Stomach (tissue), 9 donors: ENCODE results near the gene EIF3K. TPM values are rescaled to one million over a fixed set of nuclear protein-coding genes. Genes with fewer than 3 reads are reported as not detected.

ENCODE experiments used
- DNase-seq, 2 donors: peaks; one replicate each; pipeline versions ENCODE4 v3.0.0 to v3.0.0-alpha.2; 2013 to 2019
- H3K27ac ChIP-seq, 5 donors: fragments of 200-600 bp in 4 of 5; sonication (generic) in 4 of 5; one replicate each; pipeline ENCODE4 v1.5.1; 2013 to 2019; ENCODE audit warnings: mild to moderate bottlenecking in 1 of 5, moderate library complexity in 1 of 5
- H3K27me3 ChIP-seq, 3 donors: fragments of 200-600 bp; sonication (generic); one replicate each; pipeline ENCODE4 v1.5.1; 2017 to 2019; ENCODE audit warnings: mixed run types in 1 of 3
- H3K36me3 ChIP-seq, 4 donors: fragments of 200-600 bp; sonication (generic); 1 replicate in 3 of 4; 2 replicates in 1 of 4; pipeline ENCODE4 v1.5.1; 2016 to 2019
- H3K4me1 ChIP-seq, 4 donors: fragments of 200-600 bp; sonication (generic); one replicate each; pipeline ENCODE4 v1.5.1; 2016 to 2019
- H3K4me3 ChIP-seq, 4 donors: fragments of 200-600 bp; sonication (generic) in 3 of 4; one replicate each; pipeline ENCODE4 v1.5.1; 2016 to 2019; ENCODE audit warnings: mild to moderate bottlenecking in 1 of 4
- H3K9me3 ChIP-seq, 4 donors: fragments of 200-600 bp; sonication (generic); one replicate each; pipeline ENCODE4 v1.5.1; 2016 to 2019
- EP300 ChIP-seq: sonication (generic); formaldehyde crosslinking; IDR thresholded peaks from one replicate; pipeline ENCODE4 v1.6.1; 2017; ENCODE audit warnings: antibody characterized with exemption
- POLR2A ChIP-seq, 4 donors: fragments of 450-650 bp; IDR thresholded peaks; one replicate each; pipeline ENCODE4 v1.6.1; 2016; ENCODE audit warnings: antibody characterized with exemption in 4 of 4, control low read depth in 2 of 4, mild to moderate bottlenecking in 1 of 4, moderate library complexity in 1 of 4
- POLR2AphosphoS5 ChIP-seq, 3 donors: sonication (generic); formaldehyde crosslinking; IDR thresholded peaks; one replicate each; pipeline ENCODE4 v1.6.1; 2016; ENCODE audit warnings: antibody characterized with exemption in 3 of 3
- WGBS, 5 donors: extraction: QIAGEN DNeasy Blood & Tissue Kit in 3 of 5; methylation state at CpG; one replicate each; pipeline versions ENCODE4 v1.1.5 to v1.1.7; 2013 to 2018; 5-methylcytosine and 5-hydroxymethylcytosine counted together
- intact Hi-C: fragments of 100-400 bp; cut with DNase I; formaldehyde crosslinking; loops from one replicate; pipeline ENCODE4 v1.15.1; 2023; ENCODE audit warnings: low total_unique reads
- polyA plus RNA-seq, 3 donors: library from polyadenylated mRNA; stranded (reverse); fragments of 200-250 nt; gene quantifications; one replicate each; pipeline ENCODE4 v1.2.3, GENCODE V29; 2013
- total RNA-seq, 5 donors: library from RNA; depleted of rRNA; stranded (reverse); fragments of >200 nt; gene quantifications; one replicate each; pipeline versions ENCODE4 v1.1.0 to v1.2.3, GENCODE V29; 2014 to 2016
- TF ChIP-seq, protein P1 (sequence below), 7 experiments: fragments of 450-650 bp in 4 of 7; fragments of 200-600 bp in 3 of 7; sonication (generic) in 3 of 7; IDR thresholded peaks; one replicate each; pipeline ENCODE4 v1.5.1; 2016 to 2019; ENCODE audit warnings: antibody characterized with exemption in 7 of 7, control low read depth in 2 of 7, mild to moderate bottlenecking in 1 of 7
- donor health status: healthy with polysubstance abuse.
- donor health status: Bipolar disorder and iron deficiency.
- donor health status: healthy.

EIF3K gene
- total and polyA plus RNA-seq, 8 donors: 203 to 889 (median 348) TPM

DNA sequence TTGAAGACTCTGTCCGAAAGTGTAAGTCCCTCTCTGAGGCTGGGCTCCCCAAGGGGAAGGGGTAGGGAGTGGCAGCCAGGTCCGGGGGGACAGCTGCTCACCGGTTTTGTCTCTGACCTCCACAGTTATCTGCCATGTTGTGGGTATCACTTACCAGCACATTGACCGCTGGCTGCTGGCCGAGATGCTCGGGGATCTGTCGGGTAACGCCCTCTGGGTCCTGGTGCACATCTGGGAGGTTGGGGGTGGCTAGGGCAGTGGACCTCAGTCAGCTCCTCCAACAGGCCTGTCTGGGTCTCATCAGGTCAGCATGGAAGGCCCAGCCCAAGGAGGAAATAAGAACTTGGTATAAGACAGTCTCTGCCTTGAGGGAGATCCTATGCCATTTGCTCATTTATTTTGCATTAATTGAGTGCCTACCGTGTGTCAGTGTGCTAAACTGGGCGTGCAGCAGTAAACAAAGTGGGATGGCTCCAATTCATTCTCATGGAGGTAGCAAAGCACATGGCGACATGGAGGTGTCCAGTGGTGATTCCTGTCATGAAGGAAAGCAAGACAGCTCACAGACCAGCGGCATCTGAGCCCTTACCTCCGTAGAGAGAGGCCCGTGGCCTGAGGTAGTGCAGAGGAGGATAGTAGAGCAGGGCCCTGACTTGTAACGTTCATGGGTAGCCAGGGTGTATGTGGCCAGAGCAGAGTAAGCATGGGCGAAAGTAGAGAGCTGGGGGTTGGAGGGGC is 13.7 kb downstream of the EIF3K start:
- intact Hi-C loops: no loop called here
- H3K4me3 ChIP-seq: no peak overlapping the region
- H3K36me3 ChIP-seq: peaks cover 46 to 80% (median 78%) of the 10 kb centered on the region in 4 donors
- peaks cover 9 to 31% (median 18%) of the 10 kb centered on the region in 4 donors for H3K4me1 ChIP-seq
- DNase-seq: no peak
- no peaks in the 10 kb centered on the region for H3K9me3 ChIP-seq
- TF ChIP-seq POLR2A (IDR thresholded peaks at IDR 0.05): no peak
- TF ChIP-seq, protein P1, sequence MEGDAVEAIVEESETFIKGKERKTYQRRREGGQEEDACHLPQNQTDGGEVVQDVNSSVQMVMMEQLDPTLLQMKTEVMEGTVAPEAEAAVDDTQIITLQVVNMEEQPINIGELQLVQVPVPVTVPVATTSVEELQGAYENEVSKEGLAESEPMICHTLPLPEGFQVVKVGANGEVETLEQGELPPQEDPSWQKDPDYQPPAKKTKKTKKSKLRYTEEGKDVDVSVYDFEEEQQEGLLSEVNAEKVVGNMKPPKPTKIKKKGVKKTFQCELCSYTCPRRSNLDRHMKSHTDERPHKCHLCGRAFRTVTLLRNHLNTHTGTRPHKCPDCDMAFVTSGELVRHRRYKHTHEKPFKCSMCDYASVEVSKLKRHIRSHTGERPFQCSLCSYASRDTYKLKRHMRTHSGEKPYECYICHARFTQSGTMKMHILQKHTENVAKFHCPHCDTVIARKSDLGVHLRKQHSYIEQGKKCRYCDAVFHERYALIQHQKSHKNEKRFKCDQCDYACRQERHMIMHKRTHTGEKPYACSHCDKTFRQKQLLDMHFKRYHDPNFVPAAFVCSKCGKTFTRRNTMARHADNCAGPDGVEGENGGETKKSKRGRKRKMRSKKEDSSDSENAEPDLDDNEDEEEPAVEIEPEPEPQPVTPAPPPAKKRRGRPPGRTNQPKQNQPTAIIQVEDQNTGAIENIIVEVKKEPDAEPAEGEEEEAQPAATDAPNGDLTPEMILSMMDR (IDR thresholded peaks at IDR 0.05): no peak
- no peak for TF ChIP-seq POLR2AphosphoS5 (IDR thresholded peaks at IDR 0.05)
- TF ChIP-seq EP300: no peak
- H3K27me3 ChIP-seq: no peaks in the 10 kb centered on the region
- 88 to 94% (median 92%) methylated on average over 15 to 16 of the region's 16 CpGs for WGBS, 5 donors
- no peak overlapping the region for H3K27ac ChIP-seq

DNA sequence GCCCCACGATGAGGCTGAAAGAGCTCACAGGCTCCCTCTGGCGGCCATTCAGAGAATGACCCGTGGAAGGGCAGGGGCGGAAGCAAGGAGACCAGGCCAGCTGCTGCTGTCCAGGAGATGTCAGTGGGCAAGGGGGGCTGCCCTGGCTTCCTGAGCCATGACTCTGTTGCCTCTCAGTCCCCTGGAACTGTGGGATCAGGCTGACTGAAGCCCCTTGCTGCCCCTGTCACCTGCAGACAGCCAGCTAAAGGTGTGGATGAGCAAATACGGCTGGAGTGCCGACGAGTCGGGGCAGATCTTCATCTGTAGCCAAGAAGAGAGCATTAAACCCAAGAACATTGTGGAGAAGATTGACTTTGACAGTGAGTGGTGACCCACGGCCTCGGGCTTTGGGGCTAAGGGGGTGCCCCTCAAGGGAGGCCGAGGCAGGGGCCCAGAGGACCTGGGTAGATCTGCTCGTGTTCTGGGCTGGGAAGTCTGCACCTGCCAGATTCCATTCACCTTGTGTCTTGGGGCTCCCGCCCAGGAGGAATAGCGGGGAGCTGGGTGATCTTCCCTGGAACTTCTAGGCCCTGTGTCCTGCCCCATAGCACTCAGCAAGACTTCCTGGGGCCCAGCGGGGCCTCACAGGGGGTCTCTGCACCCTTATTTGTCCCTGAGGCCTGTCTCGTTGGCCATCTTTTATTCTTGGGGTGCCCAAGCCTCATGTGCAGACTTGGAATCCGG is 15.9 kb downstream of the EIF3K start:
- Histone ChIP-seq H3K27ac (peak overlapping the region in 3 of 5 donors; percentile 11 to 52 (median 48)), H3K36me3 (peaks cover 28 to 71% (median 67%) of the 10 kb centered on the region in 4 donors), H3K4me1 (peaks cover 9 to 31% (median 18%) of the 10 kb centered on the region in 4 donors), H3K9me3 (no peaks in the 10 kb centered on the region), H3K27me3 (no peaks in the 10 kb centered on the region), H3K4me3 (no peak overlapping the region)
- peak; percentile 83 to 89 for DNase-seq
- intact Hi-C loops: no loop called here
- TF ChIP-seq, protein P1 (IDR thresholded peaks at IDR 0.05): peak in 5 of 7 experiments; percentile 89 to 96 (median 95)
- TF ChIP-seq EP300: no peak
- no peak for TF ChIP-seq POLR2A (IDR thresholded peaks at IDR 0.05)
- peak in 2 of 3 donors; percentile 19 to 54 for TF ChIP-seq POLR2AphosphoS5 (IDR thresholded peaks at IDR 0.05)
- WGBS, 5 donors: 65 to 72% (median 69%) methylated on average over 17 of the region's 17 CpGs

DNA sequence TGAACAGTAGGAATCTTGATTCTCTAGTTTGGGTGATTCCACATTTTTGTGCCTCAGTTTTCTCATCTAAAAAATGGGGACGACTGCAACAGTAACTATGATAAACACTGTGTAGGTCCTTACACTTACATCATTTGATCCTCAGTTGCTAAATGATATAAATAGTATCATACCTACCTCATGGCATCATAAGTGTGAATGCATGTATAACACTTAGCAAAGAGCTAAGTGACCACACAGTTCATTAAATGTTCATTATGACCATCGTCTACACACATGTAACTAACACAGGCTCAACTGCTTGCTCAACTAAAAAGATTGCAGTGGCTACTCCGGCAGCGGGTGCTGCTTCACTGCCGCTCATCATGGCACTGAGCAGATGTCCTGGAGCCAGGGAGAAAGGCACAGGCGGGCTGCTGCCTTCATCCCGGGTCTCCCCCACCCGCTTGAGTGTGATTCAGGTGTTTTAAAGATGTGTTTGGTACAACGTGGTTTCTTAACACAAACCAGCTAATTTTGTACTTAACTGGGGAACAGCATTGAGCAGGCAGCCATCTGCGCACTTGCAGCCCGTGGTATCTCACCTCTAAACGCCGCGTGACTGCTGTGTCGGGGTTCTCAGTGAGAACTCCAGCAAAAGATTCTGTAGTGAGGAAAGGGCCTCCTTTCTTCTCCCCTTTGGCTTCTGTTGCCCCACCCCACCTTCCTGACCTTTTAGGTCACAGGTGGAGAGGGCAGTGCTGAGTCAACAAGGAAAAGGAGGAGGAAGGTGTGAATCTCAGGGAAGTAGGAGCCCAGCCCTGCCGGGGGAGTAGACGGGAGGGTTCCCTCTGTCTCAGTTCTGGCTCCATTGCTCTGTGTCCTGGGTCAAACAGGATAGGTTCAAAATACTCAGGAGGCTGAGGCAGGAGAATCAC is 16.8 kb downstream of the EIF3K start:
- peaks cover 9 to 31% (median 18%) of the 10 kb centered on the region in 4 donors for H3K4me1 ChIP-seq
- no peak overlapping the region for H3K4me3 ChIP-seq
- H3K27ac ChIP-seq: peak overlapping the region in 4 of 5 donors; percentile 48 to 72 (median 62)
- no peaks in the 10 kb centered on the region for H3K9me3 ChIP-seq
- no peak for TF ChIP-seq POLR2AphosphoS5 (IDR thresholded peaks at IDR 0.05)
- TF ChIP-seq, protein P1 (IDR thresholded peaks at IDR 0.05): no peak
- no peak for TF ChIP-seq EP300
- no peak for TF ChIP-seq POLR2A (IDR thresholded peaks at IDR 0.05)
- H3K27me3 ChIP-seq: no peaks in the 10 kb centered on the region
- H3K36me3 ChIP-seq: peaks cover 21 to 63% (median 59%) of the 10 kb centered on the region in 4 donors
- 77 to 87% (median 83%) methylated on average over 16 to 17 of the region's 17 CpGs for WGBS, 5 donors
- intact Hi-C loops: no loop called here
- DNase-seq: no peak

DNA sequence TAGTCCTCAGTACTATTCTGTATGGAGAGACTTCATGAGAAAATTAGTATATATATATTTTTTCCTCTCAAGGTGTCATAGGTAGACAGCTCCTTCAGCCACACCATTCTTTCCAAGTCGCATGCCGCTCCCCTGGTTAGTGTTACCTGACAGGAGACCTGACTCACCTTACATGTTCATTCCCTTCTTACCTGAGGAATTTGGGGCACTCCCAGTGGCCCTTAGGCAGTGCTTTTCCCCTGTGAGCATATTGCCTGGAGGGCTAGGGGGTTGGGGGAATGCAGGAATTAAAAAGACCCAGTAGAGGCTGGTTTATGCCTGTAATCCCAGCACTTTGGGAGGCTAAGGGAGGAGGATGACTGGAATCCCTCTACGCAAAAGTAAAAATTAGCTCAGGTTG is 19.5 kb downstream of the EIF3K start:
- intact Hi-C loops: no loop called here
- Histone ChIP-seq H3K4me1 (peaks cover 9 to 31% (median 18%) of the 10 kb centered on the region in 4 donors), H3K27me3 (no peaks in the 10 kb centered on the region), H3K27ac (no peak overlapping the region), H3K4me3 (no peak overlapping the region), H3K9me3 (no peaks in the 10 kb centered on the region), H3K36me3 (peaks cover 7 to 36% (median 32%) of the 10 kb centered on the region in 4 donors)
- DNase-seq: no peak
- TF ChIP-seq, protein P1 (IDR thresholded peaks at IDR 0.05): no peak
- TF ChIP-seq POLR2A (IDR thresholded peaks at IDR 0.05): no peak
- TF ChIP-seq EP300: no peak
- no peak for TF ChIP-seq POLR2AphosphoS5 (IDR thresholded peaks at IDR 0.05)
- WGBS, 5 donors: 94 to 100% (median 98%) methylated on average over 3 of the region's 3 CpGs
